Midbrain (tissue), 1 donor: ENCODE measurements around the gene PODXL.

ENCODE experiments used
- DNase-seq: peaks from one replicate; lab custom pipeline; 2025; lab: John Stamatoyannopoulos, UW

Gene PODXL

GRCh38 chr7:131556053-131556908, at the start of gene PODXL:
TSS of gene PODXL (minus strand) at chr7:131556628. CDS start at chr7:131556359, 269 bp downstream.
- DNase-seq, result peak; percentile 50

GRCh38 chr7:131605280-131605878, 49.0 kb upstream of the PODXL start:
- DNase-seq, result no peak

GRCh38 chr7:131604841-131605279, 48.4 kb upstream of the PODXL start:
- DNase-seq, result no peak

GRCh38 chr7:131603932-131604331, 47.5 kb upstream of the PODXL start:
- no peak for DNase-seq

GRCh38 chr7:131602994-131603372, 46.6 kb upstream of the PODXL start:
- no peak for DNase-seq

- DNase-seq, result no peak
Measured at GRCh38 chr7:131602304-131602993, 46.0 kb upstream of the PODXL start.

GRCh38 chr7:131600085-131600881, 43.9 kb upstream of the PODXL start:
- no peak for DNase-seq

GRCh38 chr7:131596785-131597184, 40.4 kb upstream of the PODXL start:
- no peak for DNase-seq

GRCh38 chr7:131595699-131596098, 39.3 kb upstream of the PODXL start:
- DNase-seq, result no peak

GRCh38 chr7:131591687-131592319, 35.4 kb upstream of the PODXL start:
- no peak for DNase-seq

- no peak for DNase-seq
Measured at GRCh38 chr7:131587315-131587923, 31.0 kb upstream of the PODXL start.

- DNase-seq, result no peak
Measured at GRCh38 chr7:131586759-131587158, 30.3 kb upstream of the PODXL start.

- no peak for DNase-seq
Measured at GRCh38 chr7:131586259-131586658, 29.8 kb upstream of the PODXL start.

- DNase-seq, result no peak
Measured at GRCh38 chr7:131583430-131583829, 27.0 kb upstream of the PODXL start.

- no peak for DNase-seq
Measured at GRCh38 chr7:131581241-131582051, 25.0 kb upstream of the PODXL start.

- DNase-seq, result no peak
Measured at GRCh38 chr7:131578602-131579001, 22.2 kb upstream of the PODXL start.

- DNase-seq, result no peak
Measured at GRCh38 chr7:131574741-131575140, 18.3 kb upstream of the PODXL start.

- DNase-seq, result no peak
Measured at GRCh38 chr7:131570401-131570800, 14.0 kb upstream of the PODXL start.

- no peak for DNase-seq
Measured at GRCh38 chr7:131568970-131569369, 12.5 kb upstream of the PODXL start.

- no peak for DNase-seq
Measured at GRCh38 chr7:131568510-131568909, 12.1 kb upstream of the PODXL start.
